K562 (cell line): ENCODE data around the gene POU2F1. TPM values are rescaled to one million over a fixed set of nuclear protein-coding genes. Genes with fewer than 3 reads are reported as not detected.

Experiments used
- ATAC-seq: fragments of 200-7000 bp; cut with Tn5 transposase; 3 replicates; pipeline ENCODE4 v1.9.1; 2020; ENCODE audit warnings: moderate library complexity
- BruUV-seq: library from RNA; stranded (reverse); fragments of 400-500 nt; replicated peaks from 2 replicates; lab custom pipeline; 2021; lab: Mats Ljungman, UMichigan
- CTCF ChIA-PET: fragments of 300-600 bp; formaldehyde crosslinking; extraction: SDS; loops from one replicate; lab custom pipeline; 2021; ENCODE audit warnings: low intra/inter-chr PET ratio; lab: Yijun Ruan, JAX
- POLR2A ChIA-PET: fragments of 300-600, 350-650 bp; sonication (Branson Sonifier 250); formaldehyde crosslinking; extraction: SDS; loops from one replicate; lab custom pipeline; 2021; ENCODE audit warnings: antibody characterized with exemption, inconsistent platforms; lab: Yijun Ruan, JAX
- DNase-seq, 4 experiments: peaks; one replicate each; pipeline versions ENCODE4 v3.0.0 to v3.0.0-alpha.2; 2011 to 2018; ENCODE audit warnings: low spot score in 3 of 4, mixed read lengths in 3 of 4; ENCODE audit errors: extremely low read depth in 1 of 4
- FAIRE-seq: peaks from 2 replicates; lab custom pipeline; 2011; peaks lifted over from hg19 to GRCh38; lab: Jason Lieb, UNC
- H2AFZ ChIP-seq: 2 replicates; pipeline ENCODE4 v1.6.0; 2011; ENCODE audit warnings: low read depth, low read length, control low read depth, inconsistent platforms
- H3K27ac ChIP-seq: fragments of 200-600 bp; 3 replicates; pipeline ENCODE4 v1.8.0; 2011; ENCODE audit warnings: low read depth, mild to moderate bottlenecking, control low read depth, inconsistent platforms, low read length, moderate library complexity, mixed read lengths; ENCODE audit errors: extremely low read depth
- H3K27me3 ChIP-seq, 2 experiments: fragments of 300-600 bp in 1 of 2; 2 replicates in 1 of 2; 3 replicates in 1 of 2; pipeline versions ENCODE4 v1.6.0 to v1.8.0; 2011; ENCODE audit warnings: inconsistent platforms in 2 of 2, low read length in 2 of 2, mild to moderate bottlenecking in 1 of 2, mixed read lengths in 1 of 2, moderate library complexity in 1 of 2; ENCODE audit not compliant: control insufficient read depth in 2 of 2, insufficient read depth in 2 of 2
- H3K36me3 ChIP-seq: fragments of 300-600 bp; 3 replicates; pipeline ENCODE4 v1.8.0; 2011; ENCODE audit warnings: mild to moderate bottlenecking, low read length, inconsistent platforms; ENCODE audit not compliant: control insufficient read depth, insufficient read depth
- H3K4me1 ChIP-seq, 2 experiments: fragments of 200-600 bp in 1 of 2; replicated peaks in 1 of 2; 2 replicates in 1 of 2; 3 replicates in 1 of 2; pipeline versions ENCODE4 v1.5.1 to v1.8.0; 2011; ENCODE audit warnings: inconsistent platforms in 2 of 2, low read length in 2 of 2, mild to moderate bottlenecking in 1 of 2, mixed read lengths in 1 of 2, moderate library complexity in 1 of 2; ENCODE audit not compliant: control insufficient read depth in 2 of 2, insufficient read depth in 2 of 2
- H3K4me2 ChIP-seq: 2 replicates; pipeline ENCODE4 v1.6.1; 2011; ENCODE audit warnings: low read length, control low read depth, inconsistent platforms, mixed read lengths; ENCODE audit not compliant: insufficient read depth
- H3K4me3 ChIP-seq: fragments of 200-600 bp; sonication (generic), shearing (Covaris generic); 2 replicates; pipeline ENCODE4 v1.5.1; 2016; ENCODE audit warnings: control low read depth, inconsistent platforms
- H3K79me2 ChIP-seq: fragments of 200-600 bp; 3 replicates; pipeline ENCODE4 v1.8.0; 2011; ENCODE audit warnings: low read length, inconsistent platforms; ENCODE audit not compliant: control insufficient read depth, insufficient read depth
- H3K9ac ChIP-seq, 2 experiments: 2 replicates each; pipeline versions ENCODE4 v1.6.0 to v1.6.1; 2011; ENCODE audit warnings: low read depth in 2 of 2, low read length in 2 of 2, control low read depth in 1 of 2, inconsistent platforms in 1 of 2, mild to moderate bottlenecking in 1 of 2, mixed read lengths in 1 of 2; ENCODE audit not compliant: insufficient read depth in 1 of 2
- H3K9me1 ChIP-seq: one replicate; pipeline ENCODE4 v1.6.0; 2011; ENCODE audit warnings: inconsistent platforms, mild to moderate bottlenecking, low read length, moderate library complexity; ENCODE audit not compliant: control insufficient read depth, insufficient read depth
- H3K9me3 ChIP-seq: replicated peaks from 2 replicates; pipeline ENCODE4 v1.5.1; 2011; ENCODE audit warnings: low read depth, low read length, inconsistent platforms; ENCODE audit not compliant: control insufficient read depth, insufficient read depth
- H4K20me1 ChIP-seq: replicated peaks from 2 replicates; pipeline ENCODE4 v1.6.1; 2011; ENCODE audit warnings: low read length, inconsistent platforms, mixed read lengths; ENCODE audit not compliant: control insufficient read depth, insufficient read depth
- ATF1 ChIP-seq, 2 experiments: fragments of 450-650 bp in 1 of 2; IDR thresholded peaks; 2 replicates each; pipeline ENCODE4 v1.6.1; 2016; ENCODE audit warnings: missing compliant biosample characterization in 1 of 2, missing genetic modification characterization in 1 of 2
- C11orf30 ChIP-seq: fragments of 450-650 bp; IDR thresholded peaks from 2 replicates; pipeline ENCODE4 v1.6.1; 2016; ENCODE audit warnings: low read depth, mild to moderate bottlenecking
- CBX3 ChIP-seq, 2 experiments: IDR thresholded peaks; 1 replicate in 1 of 2; 2 replicates in 1 of 2; pipeline ENCODE4 v1.6.1; 2012; ENCODE audit warnings: inconsistent platforms in 2 of 2, low read length in 2 of 2, borderline replicate concordance in 1 of 2, control low read depth in 1 of 2
- COPS2 ChIP-seq: fragments of 450-650 bp; conservative IDR thresholded peaks from 2 replicates; pipeline ENCODE4 v1.6.1; 2016; ENCODE audit warnings: mild to moderate bottlenecking, moderate library complexity
- E2F5 ChIP-seq: sonication (generic); formaldehyde crosslinking; IDR thresholded peaks from 2 replicates; pipeline ENCODE4 v1.8.0; 2022; ENCODE audit warnings: mild to moderate bottlenecking, missing genetic modification reagents
- JUN ChIP-seq, 2 experiments: sonication (generic) in 1 of 2; formaldehyde crosslinking in 1 of 2; IDR thresholded peaks; 2 replicates each; pipeline versions ENCODE4 v1.6.1 to v1.8.0; 2012 to 2022; ENCODE audit warnings: borderline replicate concordance in 2 of 2, mild to moderate bottlenecking in 2 of 2, improper control_type of control experiment in 1 of 2, low read depth in 1 of 2, low read length in 1 of 2, missing genetic modification reagents in 1 of 2
- MCM5 ChIP-seq: fragments of 450-650 bp; IDR thresholded peaks from 2 replicates; pipeline ENCODE4 v1.6.1; 2016; ENCODE audit warnings: low read depth
- MEIS2 ChIP-seq: fragments of 450-650 bp; IDR thresholded peaks from 2 replicates; pipeline ENCODE4 v1.6.1; 2014; ENCODE audit warnings: mild to moderate bottlenecking; ENCODE audit not compliant: partially characterized antibody
- PHB2 ChIP-seq: fragments of 450-650 bp; IDR thresholded peaks from 2 replicates; pipeline ENCODE4 v1.6.1; 2017; ENCODE audit warnings: low read depth
- SPI1 ChIP-seq: IDR thresholded peaks from 2 replicates; pipeline ENCODE4 v1.6.1; 2011; ENCODE audit warnings: low read depth, low read length, control low read depth, borderline replicate concordance
- TCF7 ChIP-seq: sonication (generic); IDR thresholded peaks from 2 replicates; pipeline ENCODE4 v1.6.1; 2016; ENCODE audit warnings: antibody characterized with exemption, borderline replicate concordance
- TEAD4 ChIP-seq, 2 experiments: sonication (generic) in 1 of 2; formaldehyde crosslinking in 1 of 2; IDR thresholded peaks; 2 replicates each; pipeline versions ENCODE4 v1.6.1 to v1.8.0; 2012 to 2022; ENCODE audit warnings: borderline replicate concordance in 1 of 2, inconsistent platforms in 1 of 2, low read length in 1 of 2, mild to moderate bottlenecking in 1 of 2, missing genetic modification reagents in 1 of 2
- TRIM24 ChIP-seq, 2 experiments: fragments of 450-650 bp; IDR thresholded peaks; 2 replicates each; pipeline ENCODE4 v1.6.1; 2016
- TRIM28 ChIP-seq: fragments of 450-650 bp; IDR thresholded peaks from 2 replicates; pipeline ENCODE4 v1.6.1; 2017
- U2AF1 ChIP-seq: fragments of 200-400 bp; formaldehyde crosslinking; optimal IDR thresholded peaks from 2 replicates; pipeline ENCODE3; 2017; ENCODE audit warnings: mild to moderate bottlenecking, low read depth, low read length, moderate library complexity
- ZNF395 ChIP-seq: fragments of 200-800 bp; sonication (Bioruptor generic); IDR thresholded peaks from 2 replicates; pipeline ENCODE4 v1.6.1; 2017; ENCODE audit warnings: missing genetic modification characterization, missing compliant biosample characterization
- in situ Hi-C: fragments of 300-500 bp; cut with MboI; formaldehyde crosslinking; loops from 4 replicates; pipeline ENCODE4 v1.15.0; 2018; ENCODE audit warnings: inconsistent platforms, mixed read lengths
- intact Hi-C: fragments of 100-400 bp; cut with micrococcal nuclease; formaldehyde crosslinking; loops from 2 replicates; pipeline ENCODE4 v1.14.2; 2022
- polyA plus RNA-seq, 8 experiments: library from polyadenylated mRNA; depleted of rRNA in 4 of 8; stranded (reverse) in 5 of 8; unstranded in 3 of 8; fragments of >200 nt; fragmentation: Nextera tagmentation in 2 of 8; fragmentation: Illumina TruSeq in 1 of 8; extraction: Ambion mirVana in 2 of 8; extraction: Trizol in 1 of 8; gene quantifications; 2 replicates each; pipeline versions ENCODE4 v1.2.1 to v1.2.3, GENCODE V29; 2011 to 2014; ENCODE audit warnings: inconsistent platforms in 1 of 8, missing spikeins in 1 of 8
- total RNA-seq, 7 experiments: library from RNA; depleted of rRNA in 6 of 7; stranded (reverse); fragments of >200 nt in 6 of 7; fragmentation: Illumina TruSeq in 2 of 7; extraction: Trizol in 2 of 7; gene quantifications; 2 replicates each; pipeline versions ENCODE4 v1.2.1 to v1.2.3, GENCODE V29; 2011 to 2021; ENCODE audit warnings: low replicate concordance in 1 of 7

Gene POU2F1
- total and polyA plus RNA-seq, 9 of the 15 experiments (the other 6 are each of a cell fraction or from before 2014, with no cell fraction given), result 2.6 to 22.3 (median 8.8) TPM

- TF ChIP-seq TEAD4 (IDR thresholded peaks at IDR 0.05; ENCODE audit: low read length) (peak; percentile 55; the same call in 1 of the 2 replicates), TEAD4 (CRISPR knock-in tag; IDR thresholded peaks at IDR 0.05; ENCODE audit: borderline replicate concordance) (no peak), TRIM28 (no peak), E2F5 (CRISPR knock-in tag) (no peak), TRIM24 (IDR thresholded peaks at IDR 0.05) (0 out of 4 replicates have a peak, but pooled peaks of 1 of the 2 experiments have one; percentile 40), U2AF1 (no peak), MCM5 (no peak), SPI1 (peak; percentile 55; the same call in 1 of the 2 replicates), C11orf30 (peak; percentile 96), JUN (IDR thresholded peaks at IDR 0.05; ENCODE audit: borderline replicate concordance, low read depth, low read length) (0 out of 2 replicates have a peak, but pooled peaks have one; percentile 53), JUN (CRISPR knock-in tag; IDR thresholded peaks at IDR 0.05; ENCODE audit: borderline replicate concordance) (no peak)
These were observed 9.2 kb downstream of the POU2F1 start (continued) for GRCh38 chr1:167229719-167230385.

GRCh38 chr1:167230437-167230836, 9.8 kb downstream of the POU2F1 start:
- Histone ChIP-seq H3K4me1 (peaks cover 6 to 38% of the 10 kb centered on the region in 2 experiments), H3K27me3 (no peaks in the 10 kb centered on the region), H3K4me2 (no peak overlapping the region), H3K4me3 (no peak overlapping the region), H3K9ac (peak overlapping the region in 1 of 2 experiments; percentile 23; a peak in 1 of 4 replicates), H3K36me3 (no peaks in the 10 kb centered on the region), H3K27ac (peak overlapping the region; percentile 67; the same call in 2 of the 3 replicates), H2AFZ (no peak overlapping the region), H3K9me1 (no peaks in the 10 kb centered on the region), H4K20me1 (no peaks in the 10 kb centered on the region; the same call in 1 of the 2 replicates), H3K9me3 (no peaks in the 10 kb centered on the region; the same call in 1 of the 2 replicates), H3K79me2 (peaks cover 92% of the 10 kb centered on the region)
- CTCF ChIA-PET, result no interaction called here
- intact Hi-C loops, result loop anchor here (2.0 kb wide), 1 partner anchor 18 kb away; no protein-coding TSS in a partner anchor
- FAIRE-seq (no peak), DNase-seq (no peak), ATAC-seq (no peak)
- no TSS peak for BruUV-seq
- POLR2A ChIA-PET, result interaction anchor here (0.6 to 1.5 kb wide), 6 partner anchors 11 to 354 kb away, joined by 3 to 7 read pairs (median 3); partner anchors contain the start of gene TADA1
- in situ Hi-C loops, result no loop called here
- TF ChIP-seq ATF1 (CRISPR knock-in tag; IDR thresholded peaks at IDR 0.05), result no peak
- TF ChIP-seq ATF1 (tag; IDR thresholded peaks at IDR 0.05), result no peak
- no peak for TF ChIP-seq CBX3 (IDR thresholded peaks at IDR 0.05; ENCODE audit: borderline replicate concordance in 1 of 2, low read length in 2 of 2)
- no peak for TF ChIP-seq PHB2
- TF ChIP-seq TCF7, result no peak
- TF ChIP-seq MEIS2, result peak; percentile 93
- TF ChIP-seq ZNF395 (CRISPR knock-in tag), result no peak
- no peak for TF ChIP-seq COPS2
